Neutrophil (primary cell): ENCODE data around the gene ING2.

Experiments
- H3K27ac ChIP-seq: fragments of 200-600 bp; sonication (generic); 2 replicates; pipeline ENCODE4 v1.5.1; 2016; ENCODE audit warnings: mild to moderate bottlenecking, moderate library complexity
- H3K27me3 ChIP-seq: fragments of 200-600 bp; sonication (generic); 2 replicates; pipeline ENCODE4 v1.6.0; 2016; ENCODE audit warnings: mild to moderate bottlenecking
- H3K36me3 ChIP-seq: fragments of 200-600 bp; sonication (generic); 2 replicates; pipeline ENCODE4 v1.5.1; 2017
- H3K4me1 ChIP-seq, 2 experiments: fragments of 200-600 bp in 1 of 2; sonication (generic) in 1 of 2; 1 replicate in 1 of 2; 2 replicates in 1 of 2; pipeline versions ENCODE4 v1.5.1 to v1.6.1; 2013 to 2016; ENCODE audit warnings: low read depth in 1 of 2, low read length in 1 of 2, mild to moderate bottlenecking in 1 of 2, moderate library complexity in 1 of 2; ENCODE audit not compliant: control insufficient read depth in 1 of 2, insufficient read depth in 1 of 2
- H3K4me3 ChIP-seq, 2 experiments: fragments of 200-600 bp in 1 of 2; sonication (generic) in 1 of 2; 1 replicate in 1 of 2; 2 replicates in 1 of 2; pipeline ENCODE4 v1.5.1; 2013 to 2016; ENCODE audit warnings: low read depth in 1 of 2, low read length in 1 of 2, mild to moderate bottlenecking in 1 of 2, moderate library complexity in 1 of 2
- H3K9me3 ChIP-seq: fragments of 200-600 bp; sonication (generic); 2 replicates; pipeline ENCODE4 v1.5.1; 2016
- CTCF ChIP-seq: fragments of 200-600 bp; sonication (generic); IDR thresholded peaks from 2 replicates; pipeline ENCODE4 v1.5.1; 2016; ENCODE audit warnings: antibody characterized with exemption

The ING2 gene

GRCh38 chr4:183558873-183559272, 54.0 kb downstream of the ING2 start:
- Histone ChIP-seq H3K9me3 (no peaks in the 10 kb centered on the region), H3K4me3 (no peak overlapping the region), H3K27me3 (no peaks in the 10 kb centered on the region), H3K27ac (no peak overlapping the region), H3K36me3 (no peaks in the 10 kb centered on the region), H3K4me1 (peaks cover 11 to 15% of the 10 kb centered on the region in 2 experiments)
- TF ChIP-seq CTCF, result no peak

GRCh38 chr4:183561905-183562304, 57.0 kb downstream of the ING2 start:
- H3K4me3 ChIP-seq, result no peak overlapping the region
- no peaks in the 10 kb centered on the region for H3K4me1 ChIP-seq
- no peaks in the 10 kb centered on the region for H3K9me3 ChIP-seq
- no peak for TF ChIP-seq CTCF
- no peaks in the 10 kb centered on the region for H3K27me3 ChIP-seq
- no peaks in the 10 kb centered on the region for H3K36me3 ChIP-seq
- no peak overlapping the region for H3K27ac ChIP-seq
